ENCODE data around the gene TOP1. TPM values are rescaled to one million over a fixed set of nuclear protein-coding genes. Genes with fewer than 3 reads are reported as not detected.

The TOP1 gene
- polyA plus RNA-seq, 4 donors: 109 to 129 (median 119) TPM

DNA sequence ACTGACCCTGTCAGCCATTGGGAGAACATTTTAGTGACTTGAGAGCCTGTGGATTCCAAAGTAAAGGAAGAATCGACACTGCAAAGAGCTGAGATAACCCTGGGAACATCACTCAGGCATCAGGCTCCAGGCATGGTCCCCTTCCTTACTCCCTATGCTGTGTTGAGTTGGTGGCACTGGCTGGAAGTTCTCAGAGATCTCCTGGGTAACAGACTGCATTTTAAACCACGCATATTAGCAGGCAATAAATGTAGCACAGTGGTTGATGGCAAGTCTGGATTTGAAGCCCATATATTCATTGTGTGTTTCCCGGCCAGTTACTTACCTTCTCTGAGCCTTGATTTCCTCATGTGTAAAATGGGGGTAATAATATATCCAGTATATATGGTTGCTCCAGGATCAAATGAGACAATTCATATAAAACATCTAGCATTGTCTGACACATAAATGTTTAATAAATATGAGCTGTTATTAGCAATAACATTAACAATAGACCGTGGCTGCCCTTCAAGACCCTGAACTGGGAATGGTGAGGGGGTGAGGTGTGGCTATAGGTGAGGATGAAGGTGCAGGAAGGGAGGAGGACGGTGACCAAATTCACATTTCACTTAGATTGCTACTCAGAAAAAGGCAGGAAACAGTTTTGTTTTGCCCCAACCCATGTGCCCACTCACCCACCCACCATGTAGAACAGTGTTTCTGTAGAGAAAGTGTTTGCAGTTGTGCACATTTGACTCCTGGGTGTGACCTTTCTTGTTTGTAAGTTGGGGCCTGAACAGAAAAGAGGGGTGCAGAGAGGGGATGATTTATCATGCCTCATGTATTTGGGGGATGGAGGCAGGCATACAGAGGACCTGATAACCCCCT, 110.8 kb downstream of the TOP1 start:
- DNase-seq (ENCODE audit: low read depth in 4 of 4, low spot score in 3 of 4): no peak

- no peak for DNase-seq (ENCODE audit: low read depth in 4 of 4, low spot score in 3 of 4)
These were observed 111.9 kb downstream of the TOP1 start for GRCh38 chr20:41140226-41141133.

DNA sequence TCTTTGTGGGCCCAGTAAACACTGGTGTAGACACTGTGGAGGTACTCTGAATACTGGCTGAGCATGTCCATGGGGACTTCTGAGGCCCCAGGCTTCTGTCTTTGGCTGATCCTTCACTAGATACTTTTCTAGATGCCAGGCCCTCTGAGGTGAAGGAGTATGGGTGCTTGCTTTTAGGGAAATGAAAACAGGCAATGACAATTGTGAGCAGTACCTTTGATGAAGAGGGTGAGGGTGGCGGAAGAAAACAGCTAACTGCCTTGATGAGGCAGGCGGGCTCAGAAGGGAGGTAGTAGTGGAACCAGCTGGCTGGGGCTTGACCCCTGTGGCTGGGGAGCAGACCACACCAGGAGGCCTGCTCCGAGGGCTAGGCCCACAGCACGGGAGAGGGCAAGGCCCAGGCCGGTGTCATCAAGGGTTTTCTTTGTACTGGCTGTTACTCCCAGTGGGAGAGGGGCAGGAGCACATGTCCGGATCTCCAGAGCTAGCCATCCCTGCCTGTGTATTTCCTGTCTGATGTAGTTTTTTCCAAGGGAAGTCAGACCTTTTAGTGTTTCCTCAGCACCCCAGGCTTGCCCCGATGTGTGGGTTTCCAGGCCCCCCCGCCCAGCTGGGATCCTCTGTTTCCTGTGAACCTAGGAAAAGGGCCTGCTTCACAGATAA, 112.7 kb downstream of the TOP1 start:
- no peak for DNase-seq (ENCODE audit: low read depth in 4 of 4, low spot score in 3 of 4)

DNA sequence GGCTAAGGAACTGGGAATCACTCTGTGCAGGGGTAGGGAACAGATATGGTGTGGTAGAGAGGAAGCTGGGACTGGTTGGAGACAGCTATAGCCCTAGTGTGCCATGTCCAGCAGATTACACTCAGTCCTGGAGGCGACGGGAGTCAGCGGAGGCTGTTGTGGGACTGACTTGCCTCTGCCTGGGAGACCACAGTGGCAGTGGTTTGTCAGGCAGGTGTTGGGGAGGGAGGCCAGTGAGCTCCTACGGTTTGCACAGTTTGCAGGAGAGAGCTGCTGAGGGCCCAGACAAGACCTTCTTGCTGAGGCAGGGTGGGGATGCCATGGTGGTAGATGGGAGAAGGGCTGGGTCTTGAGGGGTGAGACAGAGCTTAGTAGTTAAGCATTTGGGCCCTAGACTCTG, 113.6 kb downstream of the TOP1 start:
- DNase-seq (ENCODE audit: low read depth in 4 of 4, low spot score in 3 of 4): no peak

DNA sequence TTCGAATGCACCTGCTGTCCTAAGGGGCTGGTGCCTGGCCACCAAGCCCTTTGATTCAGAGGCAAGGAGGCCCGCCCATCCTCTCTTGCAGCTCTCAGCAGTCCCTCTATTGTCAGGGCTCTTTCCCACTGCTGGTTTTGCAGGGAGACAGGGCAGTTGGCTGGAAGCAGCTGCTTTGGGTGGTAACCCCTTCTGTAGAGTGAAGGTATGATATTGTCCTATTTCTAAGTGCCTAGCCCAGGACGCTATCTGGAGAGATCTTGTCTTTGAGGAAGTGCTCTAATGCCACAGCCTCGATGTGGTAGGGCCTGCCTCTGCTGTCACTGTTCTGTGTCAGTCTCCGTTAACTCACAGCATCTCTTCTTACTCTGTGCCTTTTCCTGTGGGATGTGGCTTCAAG, 114.3 kb downstream of the TOP1 start:
- no peak for DNase-seq (ENCODE audit: low read depth in 4 of 4, low spot score in 3 of 4)

- DNase-seq (ENCODE audit: low read depth in 4 of 4, low spot score in 3 of 4): no peak
These were observed 114.7 kb downstream of the TOP1 start for GRCh38 chr20:41143354-41143753.

DNA sequence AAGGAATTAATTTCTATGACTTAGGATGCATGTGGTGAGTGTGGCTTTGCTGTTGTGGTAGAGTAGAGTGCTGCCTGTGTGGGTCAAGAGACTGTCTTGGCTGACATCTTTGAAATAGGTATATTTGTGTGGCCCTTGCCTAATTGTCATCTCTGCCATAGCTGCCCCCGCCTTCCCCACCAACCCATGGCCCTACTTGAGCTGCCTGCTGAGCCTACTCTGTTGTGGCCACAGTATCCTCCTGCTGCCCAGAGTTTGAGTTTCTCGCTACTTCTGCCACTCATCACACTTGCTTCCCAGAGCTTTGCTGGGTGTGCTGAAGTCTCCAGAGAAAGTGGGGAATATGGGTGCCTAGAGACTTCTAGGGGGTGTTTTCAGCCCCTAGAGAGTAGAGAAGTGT, 116.7 kb downstream of the TOP1 start:
- no peak for DNase-seq (ENCODE audit: low read depth in 4 of 4, low spot score in 3 of 4)

DNA sequence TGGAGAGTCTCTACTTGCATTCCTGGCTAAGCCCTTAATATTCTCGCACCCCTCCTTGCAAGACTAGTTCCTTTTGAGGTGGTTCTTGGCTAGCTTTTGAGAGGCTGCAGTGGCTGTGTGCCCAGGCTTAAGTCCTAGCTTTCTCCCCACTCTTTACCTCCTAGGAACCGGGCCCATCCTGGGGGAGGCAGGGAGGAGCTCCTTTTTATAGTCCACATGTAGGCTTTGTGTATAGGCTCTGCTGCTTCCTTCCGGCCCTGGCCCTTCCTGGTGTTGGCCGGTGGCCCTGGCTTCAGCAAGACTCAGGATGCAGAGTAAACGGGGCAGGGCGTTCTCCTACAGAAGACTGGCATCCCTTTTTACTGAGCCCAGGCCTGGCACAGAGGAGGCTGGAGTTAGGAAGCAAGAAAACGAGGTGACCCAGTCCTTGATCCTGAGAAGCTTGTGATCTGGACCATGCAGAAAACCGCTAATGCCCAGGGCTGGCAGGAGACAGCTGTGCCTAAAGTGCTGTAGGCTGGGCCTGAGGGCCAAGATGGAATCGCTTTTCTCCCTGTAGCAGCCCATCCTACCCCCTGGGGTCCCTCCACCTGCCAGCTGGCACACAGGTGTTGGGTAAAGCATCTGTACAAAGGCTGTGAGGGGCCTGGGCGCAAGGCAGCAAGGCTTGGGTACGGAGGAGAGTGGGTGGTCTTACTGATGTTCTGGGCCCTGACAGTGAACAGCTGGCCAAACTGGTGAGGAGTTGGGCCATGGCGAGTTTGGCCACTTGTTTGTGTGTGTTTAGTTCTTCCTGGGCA, 117.4 kb downstream of the TOP1 start:
- DNase-seq (ENCODE audit: low read depth in 4 of 4, low spot score in 3 of 4): no peak

DNA sequence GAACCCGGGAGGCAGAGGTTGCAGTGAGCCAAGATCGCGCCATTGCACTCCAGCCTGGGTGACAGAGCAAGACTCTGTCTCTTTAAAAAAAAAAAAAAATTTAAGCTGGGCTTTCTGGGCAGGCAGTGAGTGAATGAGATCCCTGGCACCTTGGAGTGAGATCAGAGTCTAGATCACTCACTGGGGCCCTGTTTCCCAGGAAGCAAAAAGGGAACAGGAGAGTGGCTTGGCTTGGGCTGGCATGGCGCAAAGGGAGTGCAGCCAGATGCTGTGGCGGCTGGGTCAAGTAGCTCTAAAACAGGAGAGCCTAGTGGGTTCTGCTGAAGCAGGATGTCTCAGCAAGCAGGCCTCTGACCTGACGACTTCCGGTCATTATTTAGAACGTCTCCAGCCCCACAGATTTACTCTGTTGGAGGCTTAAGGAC, 119.2 kb downstream of the TOP1 start:
- DNase-seq (ENCODE audit: low read depth in 4 of 4, low spot score in 3 of 4): no peak

DNA sequence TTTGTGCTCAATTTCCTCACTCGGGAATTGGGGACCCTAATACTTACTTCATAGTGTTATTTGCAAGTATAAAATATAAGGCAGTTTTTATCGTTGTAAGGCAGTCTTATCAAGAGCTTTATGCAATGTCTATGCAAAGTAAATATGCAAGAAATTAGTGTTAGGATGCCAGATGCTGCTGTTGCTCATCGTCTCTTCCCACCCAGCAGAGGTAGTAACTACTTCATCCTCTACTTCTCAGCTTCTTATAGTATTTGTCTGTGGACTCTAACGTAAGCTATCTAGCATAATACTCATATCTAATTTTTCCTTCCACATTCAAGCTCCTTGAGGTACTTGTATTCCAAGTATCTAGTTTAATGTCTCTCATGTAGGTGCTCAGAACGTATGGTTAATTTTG, 120.3 kb downstream of the TOP1 start:
- DNase-seq (ENCODE audit: low read depth in 4 of 4, low spot score in 3 of 4): no peak

DNA sequence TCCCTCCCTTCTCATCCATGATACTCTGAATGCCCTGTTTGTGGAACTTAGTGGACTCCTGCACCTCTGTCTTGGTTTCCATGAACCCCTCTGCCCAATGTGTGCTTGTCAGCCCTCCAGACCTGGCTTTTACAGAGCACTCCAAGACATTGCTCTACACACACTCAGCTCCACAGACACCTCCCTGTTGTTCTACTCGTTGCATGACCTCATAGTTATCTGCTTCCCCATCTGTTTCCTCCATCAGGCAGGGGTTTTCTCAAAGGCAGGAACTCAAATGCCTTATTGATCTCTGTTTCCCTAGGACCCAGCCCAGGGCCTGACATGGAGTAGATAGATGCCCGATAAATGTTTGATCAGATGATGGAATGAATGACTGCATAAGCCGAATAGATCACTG, 122.0 kb downstream of the TOP1 start:
- no peak for DNase-seq (ENCODE audit: low read depth in 4 of 4, low spot score in 3 of 4)

- DNase-seq (ENCODE audit: low read depth in 4 of 4, low spot score in 3 of 4): no peak
These were observed 122.7 kb downstream of the TOP1 start for GRCh38 chr20:41151134-41151869.

DNA sequence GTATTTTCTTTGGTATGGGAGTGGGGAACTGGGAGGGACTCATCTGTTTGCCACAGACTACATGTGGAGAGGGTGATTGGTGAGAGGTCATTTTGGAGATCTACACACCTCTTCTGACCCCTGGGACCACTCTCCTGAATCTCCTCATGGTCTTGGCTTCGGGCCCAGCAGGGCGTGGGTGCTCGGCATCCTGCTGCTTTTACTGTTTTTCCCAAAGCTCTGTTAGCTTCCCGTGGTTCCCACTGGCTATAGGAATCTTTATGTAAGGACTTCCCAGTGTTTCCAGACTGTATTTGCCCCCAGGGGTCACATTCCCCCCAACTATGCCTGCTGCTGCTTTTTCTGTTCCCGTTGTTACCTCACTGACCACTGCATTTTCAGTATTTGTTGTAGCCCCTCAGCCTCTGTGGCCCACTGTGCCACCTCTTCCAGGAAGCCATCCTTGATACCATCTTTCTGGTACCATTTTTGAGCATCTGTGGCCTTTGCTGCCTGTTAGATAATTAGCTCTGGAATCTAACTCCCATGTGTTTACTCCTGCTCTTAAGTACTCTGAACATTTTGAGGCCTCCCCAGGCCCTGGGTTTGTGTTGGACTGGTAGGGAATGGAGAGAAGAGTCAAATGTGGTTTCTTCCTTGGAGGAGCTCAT, 123.6 kb downstream of the TOP1 start:
- no peak for DNase-seq (ENCODE audit: low read depth in 4 of 4, low spot score in 3 of 4)

DNA sequence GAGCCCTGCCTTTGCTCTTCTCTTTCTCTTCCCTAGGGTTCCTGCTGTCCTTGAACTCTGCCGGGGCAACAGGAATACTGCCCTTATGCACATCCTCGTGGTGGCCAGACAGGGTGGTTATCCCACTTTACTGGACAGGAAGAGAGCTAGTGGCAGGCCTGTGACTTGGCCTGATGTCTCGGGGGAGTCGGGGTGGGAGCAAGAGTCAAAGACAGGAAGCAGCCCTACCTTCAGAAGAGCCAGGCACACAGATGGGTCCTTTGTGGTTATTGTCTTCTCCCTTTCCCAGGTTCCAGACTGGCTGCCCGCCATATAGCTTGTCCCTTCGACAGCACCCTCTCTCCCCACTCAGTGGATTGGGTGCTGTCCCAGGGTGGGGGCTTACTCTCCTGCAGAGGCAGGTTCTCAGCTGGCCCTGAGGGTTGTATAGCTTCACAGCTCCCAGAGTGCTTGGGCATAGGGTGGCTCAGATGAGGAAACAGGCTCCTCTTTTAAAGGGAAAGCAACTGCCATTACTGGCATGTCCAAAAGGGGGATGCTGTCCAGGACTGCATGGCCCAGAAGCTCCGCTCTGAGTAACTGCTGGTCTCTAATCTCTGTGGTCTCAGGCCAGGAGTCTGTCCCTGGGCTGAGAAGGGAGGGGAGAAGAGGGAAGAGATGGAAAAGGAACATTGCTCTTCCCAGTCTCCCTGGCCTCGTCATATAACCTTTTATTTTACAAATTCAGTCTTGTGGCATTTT, 126.0 kb downstream of the TOP1 start:
- DNase-seq (ENCODE audit: low read depth in 4 of 4, low spot score in 3 of 4): no peak

GRCh38 chr20:41155261-41155660, 126.6 kb downstream of the TOP1 start:
- no peak for DNase-seq (ENCODE audit: low read depth in 4 of 4, low spot score in 3 of 4)

- no peak for DNase-seq (ENCODE audit: low read depth in 4 of 4, low spot score in 3 of 4)
These were observed 129.5 kb downstream of the TOP1 start for GRCh38 chr20:41158082-41158625.

DNA sequence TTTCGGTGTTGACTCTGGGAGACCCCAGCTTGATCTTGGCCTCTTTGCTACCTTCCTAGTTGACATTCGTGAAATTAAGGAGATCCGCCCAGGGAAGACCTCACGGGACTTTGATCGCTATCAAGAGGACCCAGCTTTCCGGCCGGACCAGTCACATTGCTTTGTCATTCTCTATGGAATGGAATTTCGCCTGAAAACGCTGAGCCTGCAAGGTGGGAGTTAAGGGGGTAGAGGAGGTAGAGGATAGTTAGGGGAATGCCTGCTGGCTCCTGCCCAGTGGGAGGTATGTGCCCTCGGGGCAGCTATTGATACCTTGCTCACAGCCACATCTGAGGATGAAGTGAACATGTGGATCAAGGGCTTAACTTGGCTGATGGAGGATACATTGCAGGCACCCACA, 130.9 kb downstream of the TOP1 start:
- DNase-seq (ENCODE audit: low read depth in 4 of 4, low spot score in 3 of 4): no peak

- no peak for DNase-seq (ENCODE audit: low read depth in 4 of 4, low spot score in 3 of 4)
These were observed 132.1 kb downstream of the TOP1 start for GRCh38 chr20:41160686-41161085.

All from right renal pelvis (tissue), 4 donors.